HEK293T (cell line): ENCODE measurements around the gene GFOD2.

ENCODE experiments used
- CTCF ChIA-PET: fragments of 350-600 bp; formaldehyde crosslinking; extraction: SDS; loops from one replicate; lab custom pipeline; 2021; ENCODE audit warnings: antibody characterized with exemption, inconsistent platforms; lab: Yijun Ruan, JAX
- POLR2A ChIA-PET: fragments of 350-600 bp; formaldehyde crosslinking; extraction: SDS; loops from one replicate; lab custom pipeline; 2020; ENCODE audit warnings: antibody characterized with exemption, inconsistent platforms; lab: Yijun Ruan, JAX
- DNase-seq: peaks from one replicate; pipeline ENCODE4 v3.0.0; 2012; ENCODE audit warnings: mixed read lengths; ENCODE audit errors: extremely low spot score
- ARNT ChIP-seq: fragments of 450-650 bp; IDR thresholded peaks from 2 replicates; pipeline ENCODE4 v1.6.1; 2017; ENCODE audit warnings: mild to moderate bottlenecking
- BHLHE40 ChIP-seq: fragments of 450-650 bp; IDR thresholded peaks from 2 replicates; pipeline ENCODE4 v1.6.1; 2016; ENCODE audit warnings: mild to moderate bottlenecking, moderate library complexity, borderline replicate concordance
- CTBP1 ChIP-seq: fragments of 450-650 bp; IDR thresholded peaks from 2 replicates; pipeline ENCODE4 v1.6.1; 2016; ENCODE audit warnings: borderline replicate concordance
- ELF4 ChIP-seq: fragments of 450-650 bp; IDR thresholded peaks from 2 replicates; pipeline ENCODE4 v1.6.1; 2017; ENCODE audit warnings: antibody characterized with exemption
- FOXA1 ChIP-seq: fragments of 450-650 bp; IDR thresholded peaks from 2 replicates; pipeline ENCODE4 v1.6.1; 2016; ENCODE audit warnings: mild to moderate bottlenecking
- FOXK2 ChIP-seq: fragments of 450-650 bp; IDR thresholded peaks from 2 replicates; pipeline ENCODE4 v1.6.1; 2016; ENCODE audit warnings: mild to moderate bottlenecking
- FOXM1 ChIP-seq: fragments of 450-650 bp; IDR thresholded peaks from 2 replicates; pipeline ENCODE4 v1.6.1; 2017; ENCODE audit warnings: mild to moderate bottlenecking, borderline replicate concordance
- HDGF ChIP-seq: fragments of 450-650 bp; IDR thresholded peaks from 2 replicates; pipeline ENCODE4 v1.6.1; 2017; ENCODE audit warnings: antibody characterized with exemption, borderline replicate concordance
- L3MBTL2 ChIP-seq: fragments of 450-650 bp; conservative IDR thresholded peaks from 2 replicates; pipeline ENCODE4 v1.6.1; 2016; ENCODE audit warnings: mild to moderate bottlenecking
- LEF1 ChIP-seq: fragments of 450-650 bp; IDR thresholded peaks from 2 replicates; pipeline ENCODE4 v1.6.1; 2017; ENCODE audit warnings: mild to moderate bottlenecking, borderline replicate concordance
- NFRKB ChIP-seq: fragments of 450-650 bp; IDR thresholded peaks from 2 replicates; pipeline ENCODE4 v1.6.1; 2016; ENCODE audit warnings: mild to moderate bottlenecking, moderate library complexity
- PKNOX1 ChIP-seq: fragments of 450-650 bp; IDR thresholded peaks from 2 replicates; pipeline ENCODE4 v1.6.1; 2016
- SP1 ChIP-seq: fragments of 450-650 bp; IDR thresholded peaks from 2 replicates; pipeline ENCODE4 v1.6.1; 2017
- SUZ12 ChIP-seq: fragments of 450-650 bp; IDR thresholded peaks from 2 replicates; pipeline ENCODE4 v1.6.1; 2016; ENCODE audit warnings: mild to moderate bottlenecking
- TARDBP ChIP-seq: fragments of 450-650 bp; IDR thresholded peaks from 2 replicates; pipeline ENCODE4 v1.6.1; 2016
- ZNF384 ChIP-seq: fragments of 450-650 bp; IDR thresholded peaks from 2 replicates; pipeline ENCODE4 v1.6.1; 2016

The GFOD2 gene

GRCh38 chr16:67664258-67664657 is 54.9 kb downstream of the GFOD2 start:
- TF ChIP-seq PKNOX1 (no peak), L3MBTL2 (no peak)
- POLR2A ChIA-PET: interaction anchor here (2.2 kb wide), 1 partner anchor 143 kb away, joined by 7 read pairs; no protein-coding TSS in a partner anchor
- no peak for DNase-seq
- CTCF ChIA-PET: interaction anchor here (1.5 to 5.7 kb wide), 3 partner anchors 9 to 143 kb away, joined by 6 to 31 read pairs (median 7); no protein-coding TSS in a partner anchor

GRCh38 chr16:67663877-67664222 is 55.3 kb downstream of the GFOD2 start:
- no peak for DNase-seq
- ChIA-PET POLR2A (interaction anchor here (2.2 kb wide), 1 partner anchor 143 kb away, joined by 7 read pairs; no protein-coding TSS in a partner anchor), CTCF (interaction anchor here (1.3 to 5.7 kb wide), 4 partner anchors 9 to 143 kb away, joined by 6 to 31 read pairs (median 6); no protein-coding TSS in a partner anchor)
- TF ChIP-seq SP1: no peak
- no peak for TF ChIP-seq PKNOX1
- TF ChIP-seq ELF4: no peak
- TF ChIP-seq L3MBTL2: no peak
- TF ChIP-seq CTBP1: no peak
- TF ChIP-seq FOXM1: no peak
- no peak for TF ChIP-seq TARDBP

- no peak for DNase-seq
- TF ChIP-seq FOXM1 (no peak), SUZ12 (no peak), ZNF384 (no peak), FOXA1 (no peak), TARDBP (no peak), BHLHE40 (no peak), L3MBTL2 (no peak), PKNOX1 (no peak), ARNT (no peak), LEF1 (no peak), ELF4 (no peak), NFRKB (no peak), HDGF (no peak), CTBP1 (no peak), SP1 (no peak), FOXK2 (no peak)
- ChIA-PET POLR2A (interaction anchor here (1.4 to 2.2 kb wide), 2 partner anchors 142 to 574 kb away, joined by 3 to 7 read pairs; no protein-coding TSS in a partner anchor), CTCF (interaction anchor here (0.6 to 1.6 kb wide), 5 partner anchors 10 to 735 kb away, joined by 3 to 7 read pairs (median 6); no protein-coding TSS in a partner anchor)
These were observed 55.8 kb downstream of the GFOD2 start for GRCh38 chr16:67663151-67663876.

- ChIA-PET POLR2A (interaction anchor here (1.4 to 2.2 kb wide), 2 partner anchors 142 to 575 kb away, joined by 3 to 7 read pairs; no protein-coding TSS in a partner anchor), CTCF (interaction anchor here (0.6 to 1.6 kb wide), 5 partner anchors 12 to 734 kb away, joined by 3 to 6 read pairs (median 5); no protein-coding TSS in a partner anchor)
- TF ChIP-seq SP1: no peak
- TF ChIP-seq FOXK2: no peak
- TF ChIP-seq FOXM1: no peak
- TF ChIP-seq CTBP1: no peak
- TF ChIP-seq FOXA1: no peak
- no peak for TF ChIP-seq ELF4
- no peak for TF ChIP-seq NFRKB
- TF ChIP-seq LEF1: no peak
- TF ChIP-seq SUZ12: no peak
- TF ChIP-seq PKNOX1: no peak
- no peak for TF ChIP-seq TARDBP
- TF ChIP-seq ZNF384: no peak
- TF ChIP-seq HDGF: no peak
- no peak for TF ChIP-seq BHLHE40
- TF ChIP-seq ARNT: no peak
- no peak for TF ChIP-seq L3MBTL2
- DNase-seq: no peak
These were observed 56.5 kb downstream of the GFOD2 start for GRCh38 chr16:67662653-67663010.

- CTCF ChIA-PET: interaction anchor here (0.6 to 2.5 kb wide), 2 partner anchors 141 to 204 kb away, joined by 4 to 13 read pairs; no protein-coding TSS in a partner anchor
- no peak for DNase-seq
- POLR2A ChIA-PET: interaction anchor here (1.4 to 2.2 kb wide), 2 partner anchors 141 to 575 kb away, joined by 3 to 7 read pairs; no protein-coding TSS in a partner anchor
- no peak for TF ChIP-seq TARDBP
- TF ChIP-seq PKNOX1: no peak
These were observed 57.0 kb downstream of the GFOD2 start for GRCh38 chr16:67661886-67662652.
